Measurements from ENCODE around the gene MATR3. TPM values are rescaled to one million over a fixed set of nuclear protein-coding genes. Genes with fewer than 3 reads are reported as not detected.

MATR3 gene
- total and polyA plus RNA-seq, 10 of the 15 experiments (the other 5 are each of a cell fraction or from before 2014, with no cell fraction given), result 134 to 401 (median 221) TPM

GRCh38 chr5:139341187-139341688 lies 47.7 kb downstream of the MATR3 start:
- SMC1A ChIA-PET (ENCODE audit: uncharacterized antibody, unreplicated experiment), result interaction anchor here (1.1 to 1.8 kb wide), 10 partner anchors 16 to 90 kb away, joined by 3 to 14 read pairs (median 5); partner anchors contain the start of gene SPATA24
- in situ Hi-C loops (cut with MboI) (no loop called here), intact Hi-C loops (cut with micrococcal nuclease; ENCODE audit: unreplicated experiment) (loop anchor here (2.0 kb wide), 1 partner anchor 52 kb away; no protein-coding TSS in a partner anchor)
- H3K4me1 ChIP-seq (ENCODE audit: control insufficient read depth, insufficient read depth, low read length), result peaks cover 11% of the 10 kb centered on the region
- CTCF ChIA-PET, result interaction anchor here (0.7 to 3.1 kb wide), 19 partner anchors 8 to 173 kb away, joined by 3 to 24 read pairs (median 5); no protein-coding TSS in a partner anchor
- POLR2A ChIA-PET, result interaction anchor here (1.0 to 3.2 kb wide), 8 partner anchors 10 to 90 kb away, joined by 5 to 51 read pairs (median 8); partner anchors contain the start of genes MATR3 and MZB1
- H3K36me3 ChIP-seq (ENCODE audit: control insufficient read depth in 2 of 2, insufficient read depth in 2 of 2, low read length in 1 of 2), result no peaks in the 10 kb centered on the region
- H3K9me3 ChIP-seq (replicated peaks; ENCODE audit: control insufficient read depth, insufficient read depth, low read length), result no peaks in the 10 kb centered on the region
- ATAC-seq (no peak; the same call in 2 of the 3 replicates), FAIRE-seq (no peak), DNase-seq (ENCODE audit: low read depth, low spot score) (no peak)
- peak overlapping the region; percentile 93 for H3K4me3 ChIP-seq
- no peaks in the 10 kb centered on the region for H3K27me3 ChIP-seq (replicated peaks in 1 of 2; ENCODE audit: control insufficient read depth in 2 of 2, insufficient read depth in 2 of 2, low read length in 1 of 2)
- H3K79me2 ChIP-seq (ENCODE audit: control insufficient read depth, insufficient read depth, low read length), result peaks cover 41% of the 10 kb centered on the region
- peak overlapping the region; percentile 93 for H2AFZ ChIP-seq (ENCODE audit: control insufficient read depth, low read depth, low read length)
- TF ChIP-seq CBFB (IDR thresholded peaks at IDR 0.05; ENCODE audit: low read depth) (no peak), PML (IDR thresholded peaks at IDR 0.05; ENCODE audit: low read length) (peak; percentile 9; the same call in 1 of the 2 replicates), MTA3 (IDR thresholded peaks at IDR 0.05; ENCODE audit: borderline replicate concordance, low read length) (0 out of 2 replicates have a peak, but pooled peaks have one; percentile 26), CEBPB (IDR thresholded peaks at IDR 0.05; ENCODE audit: borderline replicate concordance in 1 of 2, low read depth in 2 of 2, low read length in 2 of 2) (no peak), RELA (IDR thresholded peaks at IDR 0.05; ENCODE audit: borderline replicate concordance, partially characterized antibody) (peak; percentile 79), ZBTB40 (IDR thresholded peaks at IDR 0.05; ENCODE audit: borderline replicate concordance) (no peak), EED (IDR thresholded peaks at IDR 0.05; ENCODE audit: low read depth) (peak; percentile 29; the same call in 1 of the 2 replicates), EP300 (IDR thresholded peaks at IDR 0.05; ENCODE audit: borderline replicate concordance in 1 of 2, control insufficient read depth in 1 of 2, low read depth in 2 of 2, low read length in 2 of 2) (no peak), IKZF2 (IDR thresholded peaks at IDR 0.05) (peak in 1 of 2 experiments; percentile 47; a peak in 3 of 4 replicates), USF2 (IDR thresholded peaks at IDR 0.05; ENCODE audit: borderline replicate concordance, low read depth, low read length) (no peak), POU2F2 (IDR thresholded peaks at IDR 0.05; ENCODE audit: borderline replicate concordance, low read depth, low read length) (no peak)
- H3K27ac ChIP-seq (ENCODE audit: control insufficient read depth, insufficient read depth), result no peak overlapping the region; the same call in 1 of the 2 replicates
- RAD21 ChIA-PET (ENCODE audit: unreplicated experiment), result interaction anchor here (0.6 to 3.8 kb wide), 13 partner anchors 9 to 798 kb away, joined by 3 to 42 read pairs (median 5); partner anchors contain the start of genes ETF1 and MZB1
- peak overlapping the region; percentile 82 for H3K4me2 ChIP-seq (ENCODE audit: control insufficient read depth, insufficient read depth)
- H3K9ac ChIP-seq (ENCODE audit: control insufficient read depth, insufficient read depth, low read length), result peak overlapping the region; percentile 94
- no peaks in the 10 kb centered on the region for H4K20me1 ChIP-seq (ENCODE audit: control insufficient read depth, insufficient read depth)
- no TSS peak for BruUV-seq (replicated peaks)
- under 1% methylated on average over 17 of the region's 17 CpGs for WGBS (ENCODE audit: insufficient coverage, insufficient replicate concordance, low lambda C conversion rate, missing lambda C conversion rate)
